C4-2B (cell line): ENCODE results near the gene DSCAML1.

Experiments used
- ZFX ChIP-seq: fragments of 450-650 bp; IDR thresholded peaks from 2 replicates; pipeline ENCODE4 v1.6.1; 2017
- TF ChIP-seq, protein P1 (sequence below): fragments of 450-650 bp; conservative IDR thresholded peaks from 2 replicates; pipeline ENCODE4 v1.5.1; 2017; ENCODE audit warnings: mild to moderate bottlenecking

DNA sequence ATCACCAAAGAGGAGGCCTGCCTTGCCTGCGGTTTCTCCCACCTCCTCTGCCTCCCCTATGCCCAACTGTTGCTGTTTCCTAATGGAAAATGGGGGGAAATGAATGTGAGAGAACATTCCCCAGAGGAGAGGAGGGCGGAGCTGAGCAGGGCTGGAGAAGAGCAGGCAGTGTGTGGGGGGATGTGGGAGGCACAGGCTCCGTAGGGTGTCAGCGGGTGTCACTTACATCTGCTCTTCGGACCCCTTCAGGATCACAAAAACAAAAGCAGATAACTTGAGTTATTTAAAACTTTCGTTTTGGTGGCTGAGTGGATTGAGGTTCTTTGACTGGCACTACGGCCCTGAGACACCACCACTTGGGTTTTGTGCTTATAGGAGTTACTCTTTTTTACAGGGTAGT, 375.5 kb downstream of the DSCAML1 start:
- TF ChIP-seq, protein P1, sequence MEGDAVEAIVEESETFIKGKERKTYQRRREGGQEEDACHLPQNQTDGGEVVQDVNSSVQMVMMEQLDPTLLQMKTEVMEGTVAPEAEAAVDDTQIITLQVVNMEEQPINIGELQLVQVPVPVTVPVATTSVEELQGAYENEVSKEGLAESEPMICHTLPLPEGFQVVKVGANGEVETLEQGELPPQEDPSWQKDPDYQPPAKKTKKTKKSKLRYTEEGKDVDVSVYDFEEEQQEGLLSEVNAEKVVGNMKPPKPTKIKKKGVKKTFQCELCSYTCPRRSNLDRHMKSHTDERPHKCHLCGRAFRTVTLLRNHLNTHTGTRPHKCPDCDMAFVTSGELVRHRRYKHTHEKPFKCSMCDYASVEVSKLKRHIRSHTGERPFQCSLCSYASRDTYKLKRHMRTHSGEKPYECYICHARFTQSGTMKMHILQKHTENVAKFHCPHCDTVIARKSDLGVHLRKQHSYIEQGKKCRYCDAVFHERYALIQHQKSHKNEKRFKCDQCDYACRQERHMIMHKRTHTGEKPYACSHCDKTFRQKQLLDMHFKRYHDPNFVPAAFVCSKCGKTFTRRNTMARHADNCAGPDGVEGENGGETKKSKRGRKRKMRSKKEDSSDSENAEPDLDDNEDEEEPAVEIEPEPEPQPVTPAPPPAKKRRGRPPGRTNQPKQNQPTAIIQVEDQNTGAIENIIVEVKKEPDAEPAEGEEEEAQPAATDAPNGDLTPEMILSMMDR: no peak
- no peak for TF ChIP-seq ZFX
